Measurements from ENCODE around the gene CPO. TPM values are rescaled to one million over a fixed set of nuclear protein-coding genes. Genes with fewer than 3 reads are reported as not detected.

The CPO gene
- polyA plus RNA-seq, 3 donors from 2014 or later: not detected

- Mint-ChIP-seq H3K4me3 (no peak overlapping the region), H3K27me3 (ENCODE audit: low read depth in 3 of 3) (peaks cover 0 to 4% (median 0%) of the 10 kb centered on the region in 3 donors), H3K36me3 (no peaks in the 10 kb centered on the region), H3K4me1 (peaks cover 5 to 6% of the 10 kb centered on the region in 2 donors), H3K27ac (no peak overlapping the region), H3K9me3 (no peaks in the 10 kb centered on the region)
- DNase-seq: no peak
These were observed 69.0 kb downstream of the CPO start for GRCh38 chr2:207008105-207008990.

GRCh38 chr2:207012461-207012860, 73.1 kb downstream of the CPO start:
- peaks cover 5 to 8% of the 10 kb centered on the region in 2 donors for H3K4me1 Mint-ChIP-seq
- H3K36me3 Mint-ChIP-seq: no peaks in the 10 kb centered on the region
- H3K27ac Mint-ChIP-seq: peak overlapping the region in 1 of 6 donors; percentile 63
- H3K27me3 Mint-ChIP-seq (ENCODE audit: low read depth in 3 of 3): peaks cover 0 to 5% (median 4%) of the 10 kb centered on the region in 3 donors
- no peak for DNase-seq
- no peaks in the 10 kb centered on the region for H3K9me3 Mint-ChIP-seq
- no peak overlapping the region for H3K4me3 Mint-ChIP-seq

- H3K4me3 Mint-ChIP-seq: no peak overlapping the region
- no peak for DNase-seq
- H3K4me1 Mint-ChIP-seq: peaks cover 5 to 8% of the 10 kb centered on the region in 2 donors
- H3K9me3 Mint-ChIP-seq: no peaks in the 10 kb centered on the region
- no peaks in the 10 kb centered on the region for H3K36me3 Mint-ChIP-seq
- H3K27ac Mint-ChIP-seq: no peak overlapping the region
- peaks cover 2 to 6% (median 4%) of the 10 kb centered on the region in 3 donors for H3K27me3 Mint-ChIP-seq (ENCODE audit: low read depth in 3 of 3)
These were observed 75.1 kb downstream of the CPO start for GRCh38 chr2:207014424-207014823.

DNA sequence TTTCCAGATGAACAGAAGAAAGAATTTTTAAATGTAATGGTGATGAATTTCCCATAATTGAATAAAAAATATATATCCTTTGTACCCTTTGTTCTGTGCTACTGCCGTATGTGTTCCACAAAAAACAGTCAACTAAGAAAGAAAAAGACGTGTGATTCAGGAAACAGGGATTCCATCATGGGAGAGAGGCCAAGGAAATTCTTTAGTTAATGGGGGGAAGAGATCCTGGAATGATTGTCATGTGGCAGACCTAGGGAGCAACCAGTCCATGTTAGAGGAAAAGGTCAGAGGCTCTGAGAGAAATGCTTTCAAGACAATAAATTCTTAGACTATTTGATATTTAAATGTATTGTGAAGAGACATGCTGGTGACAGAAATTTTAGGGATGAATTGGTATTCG, 76.6 kb downstream of the CPO start:
- H3K9me3 Mint-ChIP-seq: no peaks in the 10 kb centered on the region
- no peak overlapping the region for H3K27ac Mint-ChIP-seq

More for the DNA sequence above, 76.6 kb downstream of the CPO start:
- H3K36me3 Mint-ChIP-seq: no peaks in the 10 kb centered on the region
- peaks cover 2 to 7% (median 6%) of the 10 kb centered on the region in 3 donors for H3K27me3 Mint-ChIP-seq (ENCODE audit: low read depth in 3 of 3)
- no peak for DNase-seq
- no peak overlapping the region for H3K4me3 Mint-ChIP-seq
- peaks cover 5 to 8% of the 10 kb centered on the region in 2 donors for H3K4me1 Mint-ChIP-seq

Other genes starting within 250 kb of the CPO start
- not detected for gene DYTN, start 221.1 kb upstream of the CPO start, polyA plus RNA-seq
- not detected for gene MDH1B, start 174.2 kb upstream of the CPO start, polyA plus RNA-seq
- gene FASTKD2, start 173.9 kb upstream of the CPO start, polyA plus RNA-seq: 10 to 100 TPM; 14.2 to 19.4 (median 18.5) TPM
- gene KLF7, start 226.4 kb downstream of the CPO start, polyA plus RNA-seq: 10 to 100 TPM in 1 of 3 donors, 1 to 10 TPM in 2; 3.5 to 10.2 (median 6.7) TPM